HG02938 (cell line): ENCODE results near the gene MLXIP.

Source experiments
- ATAC-seq: cut with Tn5 transposase; IDR thresholded peaks from one replicate; pipeline ENCODE4 v1.9.1; 2021; ENCODE audit warnings: mild to moderate bottlenecking, moderate library complexity; ENCODE audit not compliant: unreplicated experiment

MLXIP gene

GRCh38 chr12:122076743-122077495 is 1.6 kb upstream of the MLXIP start:
- no peak for ATAC-seq

GRCh38 chr12:122079033-122079531 is 526 bp downstream of the MLXIP start:
- ATAC-seq, result peak; percentile 10

GRCh38 chr12:122079532-122080081 is 1.1 kb downstream of the MLXIP start:
- ATAC-seq, result no peak

GRCh38 chr12:122080149-122081082 is 1.9 kb downstream of the MLXIP start:
- no peak for ATAC-seq

- ATAC-seq, result no peak
These were observed 2.6 kb downstream of the MLXIP start for GRCh38 chr12:122081083-122081696.

- ATAC-seq, result no peak
These were observed 3.2 kb downstream of the MLXIP start for GRCh38 chr12:122081697-122082221.

GRCh38 chr12:122082621-122083356 is 4.2 kb downstream of the MLXIP start:
- ATAC-seq, result no peak

- no peak for ATAC-seq
These were observed 6.4 kb downstream of the MLXIP start for GRCh38 chr12:122084857-122085405.

GRCh38 chr12:122085591-122085990 is 7.0 kb downstream of the MLXIP start:
- ATAC-seq, result no peak

- no peak for ATAC-seq
These were observed 7.6 kb downstream of the MLXIP start for GRCh38 chr12:122086116-122086515.

- no peak for ATAC-seq
These were observed 8.2 kb downstream of the MLXIP start for GRCh38 chr12:122086641-122087285.

GRCh38 chr12:122087431-122088178 is 9.0 kb downstream of the MLXIP start:
- ATAC-seq, result no peak

GRCh38 chr12:122088179-122088810 is 9.7 kb downstream of the MLXIP start:
- ATAC-seq, result no peak

- ATAC-seq, result no peak
These were observed 10.5 kb downstream of the MLXIP start for GRCh38 chr12:122089077-122089476.

GRCh38 chr12:122090759-122091515 is 12.4 kb downstream of the MLXIP start:
- ATAC-seq, result no peak

GRCh38 chr12:122093098-122093883 is 14.7 kb downstream of the MLXIP start:
- no peak for ATAC-seq
